Measurements from ENCODE around the gene IRX3.

GRCh38 chr16:54245788-54246453 is 40.7 kb downstream of the IRX3 start:
- TF ChIP-seq EZH2 (optimal IDR thresholded peaks at IDR 0.05; ENCODE audit: low read depth, low read length) (no peak), CTCF (IDR thresholded peaks at IDR 0.05; ENCODE audit: low read length) (no peak)
